GM12878 (cell line): Measurements from ENCODE around the gene ACAT2.

ENCODE experiments used
- CREB1 ChIP-seq: IDR thresholded peaks from 2 replicates; pipeline ENCODE4 v1.6.1; 2012; ENCODE audit warnings: low read depth, mild to moderate bottlenecking, inconsistent platforms
- CTCF ChIP-seq, 3 experiments: IDR thresholded peaks in 2 of 3; conservative IDR thresholded peaks in 1 of 3; 2 replicates each; pipeline ENCODE4 v1.5.1; 2011; ENCODE audit warnings: low read depth in 3 of 3, low read length in 3 of 3, mild to moderate bottlenecking in 3 of 3, control low read depth in 2 of 3, moderate library complexity in 2 of 3, inconsistent platforms in 1 of 3, mixed read lengths in 1 of 3; ENCODE audit not compliant: control insufficient read depth in 2 of 3, insufficient read depth in 1 of 3; ENCODE audit errors: extremely low read depth in 1 of 3
- EGR1 ChIP-seq, 2 experiments: IDR thresholded peaks; 1 replicate in 1 of 2; 2 replicates in 1 of 2; pipeline ENCODE4 v1.6.1; 2011 to 2012; ENCODE audit warnings: low read depth in 2 of 2, low read length in 2 of 2, borderline replicate concordance in 1 of 2, mild to moderate bottlenecking in 1 of 2, moderate library complexity in 1 of 2
- HCFC1 ChIP-seq: fragments of 150-350 bp; IDR thresholded peaks from 2 replicates; pipeline ENCODE4 v1.6.1; 2014; ENCODE audit warnings: low read length
- MXI1 ChIP-seq: fragments of 150-350 bp; IDR thresholded peaks from 2 replicates; pipeline ENCODE4 v1.6.1; 2011; ENCODE audit warnings: low read depth, mild to moderate bottlenecking, inconsistent platforms, low read length, improper control_type of control experiment
- NFXL1 ChIP-seq: fragments of 450-650 bp; IDR thresholded peaks from 2 replicates; pipeline ENCODE4 v1.6.1; 2017; ENCODE audit warnings: antibody characterized with exemption, mild to moderate bottlenecking, borderline replicate concordance
- POLR2AphosphoS5 ChIP-seq: IDR thresholded peaks from 2 replicates; pipeline ENCODE4 v1.6.1; 2011; ENCODE audit warnings: mild to moderate bottlenecking, low read length, inconsistent platforms
- POU2F2 ChIP-seq: IDR thresholded peaks from 3 replicates; pipeline ENCODE4 v1.6.1; 2011; ENCODE audit warnings: low read depth, mild to moderate bottlenecking, low read length, borderline replicate concordance
- SIN3A ChIP-seq: IDR thresholded peaks from 2 replicates; pipeline ENCODE4 v1.6.1; 2012; ENCODE audit warnings: low read depth, low read length, improper control_type of control experiment
- TCF7 ChIP-seq: IDR thresholded peaks from 2 replicates; pipeline ENCODE4 v1.6.1; 2014; ENCODE audit warnings: antibody characterized with exemption, borderline replicate concordance
- ZBTB33 ChIP-seq: fragments of 450-650 bp; IDR thresholded peaks from 2 replicates; pipeline ENCODE4 v1.6.1; 2017; ENCODE audit warnings: mild to moderate bottlenecking
- ZNF217 ChIP-seq: fragments of 450-650 bp; IDR thresholded peaks from 2 replicates; pipeline ENCODE4 v1.6.1; 2017; ENCODE audit warnings: antibody characterized with exemption, mild to moderate bottlenecking
- ZSCAN29 ChIP-seq: fragments of 450-650 bp; IDR thresholded peaks from 2 replicates; pipeline ENCODE4 v1.6.1; 2017; ENCODE audit warnings: mild to moderate bottlenecking, moderate library complexity

- peak; percentile 54; the same call in 1 of the 2 replicates for TF ChIP-seq POLR2AphosphoS5
- TF ChIP-seq MXI1: no peak
- no peak for TF ChIP-seq TCF7
- no peak for TF ChIP-seq CTCF (IDR thresholded peaks at IDR 0.05 in 2 of 3, conservative IDR thresholded peaks at IDR 0.05 in 1 of 3; ENCODE audit: control insufficient read depth in 2 of 3, extremely low read depth in 1 of 3, insufficient read depth in 1 of 3, low read depth in 3 of 3, low read length in 3 of 3)
- no peak for TF ChIP-seq HCFC1
- no peak for TF ChIP-seq ZSCAN29
- no peak for TF ChIP-seq ZBTB33
- TF ChIP-seq NFXL1: no peak
- no peak for TF ChIP-seq SIN3A
- TF ChIP-seq ZNF217: no peak
- no peak for TF ChIP-seq EGR1 (IDR thresholded peaks at IDR 0.05; ENCODE audit: borderline replicate concordance in 1 of 2, low read depth in 2 of 2, low read length in 2 of 2)
- TF ChIP-seq CREB1: no peak
- TF ChIP-seq POU2F2: no peak
Measured at GRCh38 chr6:159777240-159777904, 15.5 kb downstream of the ACAT2 start.
